SU-DHL-6 (cell line): ENCODE measurements around the gene SDR39U1.

ENCODE experiments used
- CTCF ChIP-seq: fragments of 200-600 bp; sonication (generic); IDR thresholded peaks from one replicate; pipeline ENCODE4 v1.5.1; 2017; ENCODE audit warnings: antibody characterized with exemption, mild to moderate bottlenecking, low read length, moderate library complexity; ENCODE audit not compliant: insufficient read depth, poor library complexity, severe bottlenecking
- EZH2phosphoT487 ChIP-seq: fragments of 200-600 bp; sonication (generic), shearing (Covaris generic); conservative IDR thresholded peaks from 2 replicates; pipeline ENCODE4 v1.6.1; 2018; ENCODE audit warnings: mild to moderate bottlenecking, antibody characterized with exemption, low read length, moderate library complexity, mixed read lengths

- TF ChIP-seq CTCF (no peak), EZH2phosphoT487 (no peak)
These were observed 41.2 kb upstream of the SDR39U1 start for GRCh38 chr14:24483604-24484252.
